DOHH2 (cell line): ENCODE results near the gene NAA10.

Experiments used
- CTCF ChIP-seq: fragments of 200-600 bp; sonication (generic); IDR thresholded peaks from one replicate; pipeline ENCODE4 v1.5.1; 2014; ENCODE audit warnings: antibody characterized with exemption, mild to moderate bottlenecking, low read depth, low read length; ENCODE audit not compliant: poor library complexity, severe bottlenecking
- EZH2phosphoT487 ChIP-seq: fragments of 200-600 bp; sonication (generic); IDR thresholded peaks from 2 replicates; pipeline ENCODE4 v1.6.1; 2017; ENCODE audit warnings: borderline replicate concordance, mild to moderate bottlenecking, antibody characterized with exemption, low read length, moderate library complexity, mixed read lengths

GRCh38 chrX:153906126-153906917, 28.5 kb downstream of the NAA10 start:
- TF ChIP-seq CTCF (no peak), EZH2phosphoT487 (no peak)
